ENCODE results near the gene HECW1.

The HECW1 gene

DNA sequence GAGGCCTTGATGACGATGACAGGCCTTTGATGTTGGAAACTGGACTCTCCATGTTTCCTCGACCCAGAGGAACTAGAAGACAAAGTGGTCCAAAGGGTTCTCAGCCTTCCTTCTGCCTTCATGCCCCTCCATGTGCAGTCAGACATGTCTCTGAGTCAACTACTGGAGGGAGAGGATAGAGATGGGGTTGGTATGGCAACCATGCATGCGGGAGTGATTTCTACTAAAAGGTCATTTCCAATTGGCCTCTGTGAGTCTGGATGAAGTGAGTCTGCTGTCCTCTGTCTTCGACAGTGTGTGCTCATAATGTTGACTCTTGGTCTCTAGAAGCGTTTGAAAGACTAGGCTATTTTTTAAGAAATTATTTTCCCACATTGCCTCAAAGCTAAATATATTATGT, 499.7 kb downstream of the HECW1 start:
- no peak for TF ChIP-seq TAF1 (IDR thresholded peaks at IDR 0.05; ENCODE audit: borderline replicate concordance, insufficient read depth, low read length)
- TF ChIP-seq FOXP2 (optimal IDR thresholded peaks at IDR 0.05; ENCODE audit: borderline replicate concordance, extremely low read depth, extremely low read length, insufficient read depth), result no peak
- TF ChIP-seq SIN3A (IDR thresholded peaks at IDR 0.05; ENCODE audit: borderline replicate concordance, insufficient read depth, low read length), result no peak
- TF ChIP-seq, protein P1, sequence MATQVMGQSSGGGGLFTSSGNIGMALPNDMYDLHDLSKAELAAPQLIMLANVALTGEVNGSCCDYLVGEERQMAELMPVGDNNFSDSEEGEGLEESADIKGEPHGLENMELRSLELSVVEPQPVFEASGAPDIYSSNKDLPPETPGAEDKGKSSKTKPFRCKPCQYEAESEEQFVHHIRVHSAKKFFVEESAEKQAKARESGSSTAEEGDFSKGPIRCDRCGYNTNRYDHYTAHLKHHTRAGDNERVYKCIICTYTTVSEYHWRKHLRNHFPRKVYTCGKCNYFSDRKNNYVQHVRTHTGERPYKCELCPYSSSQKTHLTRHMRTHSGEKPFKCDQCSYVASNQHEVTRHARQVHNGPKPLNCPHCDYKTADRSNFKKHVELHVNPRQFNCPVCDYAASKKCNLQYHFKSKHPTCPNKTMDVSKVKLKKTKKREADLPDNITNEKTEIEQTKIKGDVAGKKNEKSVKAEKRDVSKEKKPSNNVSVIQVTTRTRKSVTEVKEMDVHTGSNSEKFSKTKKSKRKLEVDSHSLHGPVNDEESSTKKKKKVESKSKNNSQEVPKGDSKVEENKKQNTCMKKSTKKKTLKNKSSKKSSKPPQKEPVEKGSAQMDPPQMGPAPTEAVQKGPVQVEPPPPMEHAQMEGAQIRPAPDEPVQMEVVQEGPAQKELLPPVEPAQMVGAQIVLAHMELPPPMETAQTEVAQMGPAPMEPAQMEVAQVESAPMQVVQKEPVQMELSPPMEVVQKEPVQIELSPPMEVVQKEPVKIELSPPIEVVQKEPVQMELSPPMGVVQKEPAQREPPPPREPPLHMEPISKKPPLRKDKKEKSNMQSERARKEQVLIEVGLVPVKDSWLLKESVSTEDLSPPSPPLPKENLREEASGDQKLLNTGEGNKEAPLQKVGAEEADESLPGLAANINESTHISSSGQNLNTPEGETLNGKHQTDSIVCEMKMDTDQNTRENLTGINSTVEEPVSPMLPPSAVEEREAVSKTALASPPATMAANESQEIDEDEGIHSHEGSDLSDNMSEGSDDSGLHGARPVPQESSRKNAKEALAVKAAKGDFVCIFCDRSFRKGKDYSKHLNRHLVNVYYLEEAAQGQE (IDR thresholded peaks at IDR 0.05; ENCODE audit: insufficient read depth in 1 of 2, low read depth in 2 of 2, low read length in 2 of 2), result no peak
- no peak for TF ChIP-seq POLR2AphosphoS5 (IDR thresholded peaks at IDR 0.05; ENCODE audit: low read depth, low read length)

DNA sequence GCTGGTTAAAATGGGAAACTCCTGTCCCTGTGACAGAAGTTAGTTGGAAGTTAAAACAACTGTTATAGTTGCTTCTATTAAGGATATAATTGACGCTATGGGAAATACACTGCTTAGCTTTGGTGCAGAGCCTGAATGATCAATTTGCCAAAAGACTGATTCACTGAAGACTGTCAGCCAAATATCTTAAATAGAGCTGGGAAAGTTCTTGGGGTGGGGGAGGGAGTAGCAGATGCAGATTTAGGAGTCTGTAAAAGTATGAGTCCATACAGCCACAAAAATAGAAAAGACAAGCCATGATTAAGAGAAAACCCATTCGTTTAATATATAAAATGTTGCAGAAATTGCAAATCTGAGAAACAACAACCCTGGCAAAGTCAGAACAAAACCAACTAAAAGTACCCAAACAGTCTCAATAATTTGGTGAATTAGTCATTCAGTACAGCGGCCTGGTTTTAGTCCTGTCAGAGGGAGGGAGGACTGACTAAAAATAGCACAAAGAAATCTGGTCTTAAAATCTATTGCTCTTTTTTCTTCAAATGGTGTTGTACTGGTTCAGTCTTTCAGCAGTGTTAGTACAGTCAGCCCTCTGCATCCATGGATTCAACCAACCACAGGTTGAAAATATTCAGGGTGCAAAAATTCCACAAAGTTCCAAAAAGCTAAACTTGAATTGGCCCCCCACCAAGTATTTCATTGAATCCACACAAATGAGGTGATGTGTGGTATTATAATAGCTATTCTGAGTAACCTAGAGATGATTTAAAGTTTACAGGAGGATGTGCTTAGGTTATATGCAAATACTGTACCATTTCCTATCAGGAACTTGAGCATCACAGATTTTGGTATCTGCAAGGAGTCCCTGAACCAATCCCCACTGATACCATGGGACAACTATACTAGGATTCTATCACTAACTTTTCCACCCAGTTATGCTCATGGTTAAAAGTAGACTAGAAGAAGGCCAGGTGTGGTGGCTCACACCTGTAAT, 500.4 kb downstream of the HECW1 start:
- no peak for TF ChIP-seq TAF1 (IDR thresholded peaks at IDR 0.05; ENCODE audit: borderline replicate concordance, insufficient read depth, low read length)
- TF ChIP-seq, protein P1 (IDR thresholded peaks at IDR 0.05; ENCODE audit: insufficient read depth in 1 of 2, low read depth in 2 of 2, low read length in 2 of 2), result no peak
- TF ChIP-seq POLR2AphosphoS5 (IDR thresholded peaks at IDR 0.05; ENCODE audit: low read depth, low read length), result no peak
- no peak for TF ChIP-seq SIN3A (IDR thresholded peaks at IDR 0.05; ENCODE audit: borderline replicate concordance, insufficient read depth, low read length)
- no peak for TF ChIP-seq FOXP2 (optimal IDR thresholded peaks at IDR 0.05; ENCODE audit: borderline replicate concordance, extremely low read depth, extremely low read length, insufficient read depth)
